Activated CD4-positive, alpha-beta memory T cell treated with anti-CD3 and anti-CD28 coated beads, Interleukin-2, amount 10 ng/mL, durations not matched to agents 7 days and 5 days (primary cell): ENCODE measurements around the gene HNRNPUL1. TPM values are rescaled to one million over a fixed set of nuclear protein-coding genes. Genes with fewer than 3 reads are reported as not detected.

Experiments used
- CTCF ChIA-PET: fragments of 350-600 bp; sonication (Branson Sonifier 250); formaldehyde crosslinking; loops from one replicate; lab custom pipeline; 2021; ENCODE audit warnings: antibody characterized with exemption, inconsistent platforms; lab: Charles Lee
- POLR2A ChIA-PET: fragments of 350-600 bp; sonication (Branson Sonifier 250); formaldehyde crosslinking; loops from one replicate; lab custom pipeline; 2021; ENCODE audit warnings: antibody characterized with exemption; lab: Charles Lee
- DNase-seq: peaks from one replicate; pipeline ENCODE4 v3.0.0-alpha.2; 2020
- H3K27ac Mint-ChIP-seq: one replicate; pipeline ENCODE4 v1.8.0; 2021; ENCODE audit warnings: mild to moderate bottlenecking, mixed read lengths
- H3K27me3 Mint-ChIP-seq: one replicate; pipeline ENCODE4 v1.8.0; 2021; ENCODE audit warnings: mixed read lengths
- H3K36me3 Mint-ChIP-seq: one replicate; pipeline ENCODE4 v1.8.0; 2021; ENCODE audit warnings: low read depth, mixed read lengths
- H3K4me1 Mint-ChIP-seq: one replicate; pipeline ENCODE4 v1.8.0; 2021; ENCODE audit warnings: mixed read lengths
- H3K4me3 Mint-ChIP-seq: one replicate; pipeline ENCODE4 v1.8.0; 2021; ENCODE audit warnings: mild to moderate bottlenecking, mixed read lengths
- H3K9me3 Mint-ChIP-seq: one replicate; pipeline ENCODE4 v1.8.0; 2021; ENCODE audit warnings: mixed read lengths
- total RNA-seq, 2 experiments: library from RNA; stranded (reverse); gene quantifications; one replicate each; pipeline ENCODE4 v1.2.3, GENCODE V29; 2021

The HNRNPUL1 gene
- total RNA-seq, 2 experiments from 2014 or later, result 373 to 398 TPM

GRCh38 chr19:41318696-41319499, 54.7 kb downstream of the HNRNPUL1 start:
- peaks cover 24% of the 10 kb centered on the region for H3K4me1 Mint-ChIP-seq
- H3K36me3 Mint-ChIP-seq, result peaks cover 73% of the 10 kb centered on the region

DNA sequence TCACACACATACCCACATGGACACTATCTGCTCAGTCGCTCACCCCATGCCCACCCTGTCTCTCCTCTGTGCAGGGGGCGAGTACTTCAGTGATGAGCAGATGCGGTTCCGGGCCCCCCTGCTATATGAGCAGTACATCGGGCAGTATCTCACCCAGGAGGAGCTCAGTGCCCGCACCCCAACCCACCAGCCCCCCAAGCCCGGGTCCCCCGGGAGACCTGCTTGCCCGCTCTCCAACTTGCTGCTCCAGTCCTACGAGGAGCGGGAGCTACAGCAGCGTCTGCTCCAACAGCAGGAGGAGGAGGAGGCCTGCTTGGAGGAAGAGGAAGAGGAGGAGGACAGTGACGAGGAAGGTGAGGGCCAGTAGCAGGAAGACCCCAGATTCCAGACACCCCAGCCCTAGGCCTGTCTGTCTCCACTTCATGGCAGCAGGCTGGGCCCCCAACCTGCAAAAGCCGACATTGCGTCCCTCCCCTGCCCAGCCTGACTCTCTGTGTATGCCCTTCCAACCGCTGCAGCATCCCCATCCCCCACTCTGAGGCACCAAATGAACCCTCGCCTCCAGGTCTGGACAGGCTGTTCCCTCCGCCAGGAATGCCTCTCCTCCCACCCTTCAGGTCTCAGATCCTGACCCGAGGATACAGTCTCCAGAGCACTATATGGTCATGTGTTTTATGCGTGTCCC, 55.5 kb downstream of the HNRNPUL1 start:
- H3K9me3 Mint-ChIP-seq, result no peaks in the 10 kb centered on the region
- H3K36me3 Mint-ChIP-seq, result peaks cover 69% of the 10 kb centered on the region
- POLR2A ChIA-PET, result interaction anchor here (0.9 to 3.3 kb wide), 3 partner anchors 9 to 33 kb away, joined by 3 to 9 read pairs (median 3); partner anchors contain the start of gene CCDC97
- H3K4me3 Mint-ChIP-seq, result no peak overlapping the region
- no peak overlapping the region for H3K27ac Mint-ChIP-seq
- DNase-seq, result no peak
- CTCF ChIA-PET, result no interaction called here
- H3K27me3 Mint-ChIP-seq, result no peaks in the 10 kb centered on the region
- peaks cover 27% of the 10 kb centered on the region for H3K4me1 Mint-ChIP-seq

More at GRCh38 chr19:41318696-41319499, 54.7 kb downstream of the HNRNPUL1 start:
- no peak for DNase-seq
- no peak overlapping the region for H3K4me3 Mint-ChIP-seq
- ChIA-PET CTCF (no interaction called here), POLR2A (interaction anchor here (0.9 to 3.3 kb wide), 3 partner anchors 9 to 31 kb away, joined by 3 to 9 read pairs (median 3); partner anchors contain the start of gene CCDC97)
- H3K9me3 Mint-ChIP-seq, result no peaks in the 10 kb centered on the region
- H3K27me3 Mint-ChIP-seq, result no peaks in the 10 kb centered on the region
- H3K27ac Mint-ChIP-seq, result no peak overlapping the region

GRCh38 chr19:41320185-41320518, 56.0 kb downstream of the HNRNPUL1 start:
- Mint-ChIP-seq H3K4me1 (peaks cover 31% of the 10 kb centered on the region), H3K36me3 (peaks cover 72% of the 10 kb centered on the region), H3K4me3 (no peak overlapping the region), H3K27ac (no peak overlapping the region), H3K9me3 (no peaks in the 10 kb centered on the region), H3K27me3 (no peaks in the 10 kb centered on the region)
- CTCF ChIA-PET, result no interaction called here
- POLR2A ChIA-PET, result interaction anchor here (1.1 to 3.3 kb wide), 2 partner anchors 10 to 33 kb away, joined by 3 to 9 read pairs; partner anchors contain the start of gene CCDC97
- DNase-seq, result no peak

GRCh38 chr19:41320568-41320967, 56.4 kb downstream of the HNRNPUL1 start:
- ChIA-PET POLR2A (interaction anchor here (1.1 to 3.3 kb wide), 3 partner anchors 10 to 56 kb away, joined by 3 to 9 read pairs (median 9); partner anchors contain the start of genes CCDC97 and HNRNPUL1), CTCF (no interaction called here)
- no peaks in the 10 kb centered on the region for H3K27me3 Mint-ChIP-seq
- peaks cover 35% of the 10 kb centered on the region for H3K4me1 Mint-ChIP-seq
- H3K36me3 Mint-ChIP-seq, result peaks cover 72% of the 10 kb centered on the region
- DNase-seq, result no peak
- no peak overlapping the region for H3K4me3 Mint-ChIP-seq
- H3K9me3 Mint-ChIP-seq, result no peaks in the 10 kb centered on the region
- peak overlapping the region; percentile 47 for H3K27ac Mint-ChIP-seq

DNA sequence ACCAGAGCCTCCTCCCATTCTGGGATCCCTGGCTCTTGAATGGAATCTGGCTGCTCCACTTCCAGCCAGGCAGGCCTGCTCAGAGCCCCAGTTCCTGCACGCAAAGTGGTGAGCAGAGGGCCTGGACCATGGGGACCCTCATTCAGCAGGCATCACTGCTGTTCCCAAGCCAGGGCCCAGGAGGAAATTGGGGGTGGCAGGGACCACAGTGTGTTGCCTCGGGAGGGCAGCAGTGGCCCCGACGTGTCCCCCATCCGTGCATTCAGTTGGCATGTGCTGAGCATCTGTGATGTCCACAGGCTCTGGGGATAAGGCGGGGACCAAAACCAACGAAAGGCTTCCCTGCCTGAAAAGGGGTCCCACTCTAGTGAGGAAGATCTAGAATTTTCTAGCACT, 57.0 kb downstream of the HNRNPUL1 start:
- H3K9me3 Mint-ChIP-seq, result no peaks in the 10 kb centered on the region
- ChIA-PET POLR2A (interaction anchor here (1.1 to 3.3 kb wide), 5 partner anchors 11 to 110 kb away, joined by 3 to 11 read pairs (median 9); partner anchors contain the start of genes CCDC97 and HNRNPUL1), CTCF (interaction anchor here (1.2 kb wide), 1 partner anchor 36 kb away, joined by 3 read pairs; no protein-coding TSS in a partner anchor)
- peaks cover 69% of the 10 kb centered on the region for H3K36me3 Mint-ChIP-seq
- no peak overlapping the region for H3K4me3 Mint-ChIP-seq
- peaks cover 36% of the 10 kb centered on the region for H3K4me1 Mint-ChIP-seq
- DNase-seq, result no peak
- H3K27ac Mint-ChIP-seq, result peak overlapping the region; percentile 26
- no peaks in the 10 kb centered on the region for H3K27me3 Mint-ChIP-seq

DNA sequence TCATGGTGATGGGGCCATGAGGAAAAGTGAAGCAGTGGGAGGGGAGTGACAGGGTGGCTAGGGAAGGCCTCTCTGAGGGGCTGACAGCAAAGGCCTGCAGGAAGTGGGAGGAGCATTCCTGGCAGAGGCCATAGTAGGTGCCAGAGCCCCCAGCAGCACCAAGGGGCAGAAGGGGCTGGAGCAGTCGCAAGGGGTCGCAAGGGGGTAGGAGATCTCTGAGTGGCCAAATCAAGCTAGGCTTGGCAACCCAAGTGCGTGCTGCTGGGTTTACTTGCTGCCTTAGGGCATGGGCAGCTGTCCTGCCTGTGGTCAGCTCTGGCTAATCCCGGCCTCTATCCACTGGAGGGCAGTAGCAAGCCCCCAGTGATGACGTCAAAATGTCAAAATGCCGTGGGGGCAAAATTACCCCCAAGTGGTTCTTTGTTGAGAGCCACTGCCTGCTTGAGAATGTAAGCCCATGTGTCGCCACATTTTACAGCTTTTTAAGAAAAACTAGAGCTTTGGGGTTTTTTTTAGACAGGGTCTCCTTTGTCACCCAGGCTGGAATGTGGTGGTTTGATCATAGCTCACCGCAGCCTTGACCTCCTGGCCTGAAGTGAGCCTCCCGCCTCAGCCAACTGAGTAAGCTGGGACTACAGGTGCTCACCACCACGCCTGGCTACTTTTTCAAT, 57.6 kb downstream of the HNRNPUL1 start:
- Mint-ChIP-seq H3K4me1 (peaks cover 40% of the 10 kb centered on the region), H3K36me3 (peaks cover 69% of the 10 kb centered on the region), H3K4me3 (no peak overlapping the region), H3K27me3 (no peaks in the 10 kb centered on the region), H3K27ac (peak overlapping the region; percentile 26), H3K9me3 (no peaks in the 10 kb centered on the region)
- ChIA-PET CTCF (interaction anchor here (1.2 kb wide), 2 partner anchors 33 to 36 kb away, joined by 3 to 4 read pairs; no protein-coding TSS in a partner anchor), POLR2A (interaction anchor here (1.2 to 7.7 kb wide), 4 partner anchors 12 to 109 kb away, joined by 3 to 42 read pairs (median 10); partner anchors contain the start of genes CCDC97 and HNRNPUL1)
- DNase-seq, result no peak

DNA sequence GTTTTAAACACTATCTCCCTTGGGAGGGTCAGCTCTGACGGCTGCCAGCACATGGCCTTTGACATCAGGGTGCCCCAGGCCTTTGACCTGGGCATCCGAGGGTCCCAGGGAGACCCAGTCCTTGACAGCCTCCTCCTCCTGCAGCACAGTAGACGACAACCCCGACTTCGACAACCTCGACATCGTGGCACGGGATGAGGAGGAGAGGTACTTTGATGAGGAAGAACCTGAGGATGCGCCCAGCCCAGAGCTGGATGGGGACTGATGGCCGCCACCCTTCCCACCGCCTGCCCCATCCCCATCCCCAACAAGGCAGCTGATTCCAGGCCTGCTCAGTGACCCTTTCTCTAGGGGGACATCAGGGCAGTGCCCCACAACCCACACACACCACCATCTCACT, 58.3 kb downstream of the HNRNPUL1 start:
- Mint-ChIP-seq H3K27ac (peak overlapping the region; percentile 52), H3K4me3 (no peak overlapping the region), H3K36me3 (peaks cover 67% of the 10 kb centered on the region), H3K9me3 (no peaks in the 10 kb centered on the region), H3K27me3 (no peaks in the 10 kb centered on the region), H3K4me1 (peaks cover 41% of the 10 kb centered on the region)
- POLR2A ChIA-PET, result interaction anchor here (1.0 to 7.7 kb wide), 4 partner anchors 13 to 538 kb away, joined by 3 to 42 read pairs (median 10); partner anchors contain the start of genes CCDC97, HNRNPUL1 and RPS19
- no peak for DNase-seq
- CTCF ChIA-PET, result interaction anchor here (1.2 to 1.5 kb wide), 3 partner anchors 30 to 35 kb away, joined by 3 to 4 read pairs (median 3); no protein-coding TSS in a partner anchor

DNA sequence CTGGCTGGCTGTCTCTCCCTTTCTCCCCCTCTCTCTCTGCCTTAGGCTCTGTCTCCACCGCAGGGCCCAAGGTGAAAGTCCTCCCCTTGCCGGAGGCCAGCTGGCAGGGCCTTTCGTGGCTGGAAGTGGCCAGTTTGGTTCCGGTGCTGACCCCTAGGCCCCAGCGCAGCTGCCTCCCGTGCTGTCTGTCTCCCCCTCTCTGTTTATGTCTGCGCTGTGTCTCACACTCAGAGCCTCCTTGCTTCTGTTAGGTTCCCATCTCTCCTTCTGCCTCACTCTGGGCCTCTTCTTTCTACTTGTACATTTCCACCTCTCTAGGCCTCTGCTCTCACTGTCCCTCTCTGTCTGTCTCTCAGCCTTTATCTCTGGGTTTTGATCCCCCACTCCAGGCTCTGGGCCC, 58.9 kb downstream of the HNRNPUL1 start:
- Mint-ChIP-seq H3K36me3 (peaks cover 65% of the 10 kb centered on the region), H3K27me3 (no peaks in the 10 kb centered on the region), H3K9me3 (no peaks in the 10 kb centered on the region), H3K27ac (peak overlapping the region; percentile 34), H3K4me1 (peaks cover 45% of the 10 kb centered on the region), H3K4me3 (no peak overlapping the region)
- ChIA-PET POLR2A (interaction anchor here (1.0 to 7.7 kb wide), 3 partner anchors 13 to 537 kb away, joined by 3 to 42 read pairs (median 11); partner anchors contain the start of genes CCDC97 and RPS19), CTCF (interaction anchor here (1.2 to 1.5 kb wide), 2 partner anchors 30 to 32 kb away, joined by 3 to 4 read pairs; no protein-coding TSS in a partner anchor)
- no peak for DNase-seq

GRCh38 chr19:41323430-41324125, 59.4 kb downstream of the HNRNPUL1 start:
- Mint-ChIP-seq H3K36me3 (peaks cover 65% of the 10 kb centered on the region), H3K4me3 (no peak overlapping the region)
- CTCF ChIA-PET, result interaction anchor here (1.5 kb wide), 1 partner anchor 29 kb away, joined by 3 read pairs; no protein-coding TSS in a partner anchor

GRCh38 chr19:41324231-41324702, 60.1 kb downstream of the HNRNPUL1 start:
- Mint-ChIP-seq H3K4me3 (no peak overlapping the region), H3K4me1 (peaks cover 58% of the 10 kb centered on the region), H3K27ac (peak overlapping the region; percentile 74), H3K9me3 (no peaks in the 10 kb centered on the region), H3K36me3 (peaks cover 64% of the 10 kb centered on the region), H3K27me3 (no peaks in the 10 kb centered on the region)
- ChIA-PET POLR2A (interaction anchor here (1.5 to 7.7 kb wide), 3 partner anchors 15 to 104 kb away, joined by 3 to 42 read pairs (median 6); partner anchors contain the start of gene CCDC97), CTCF (interaction anchor here (0.6 kb wide), 1 partner anchor 1340 kb away, joined by 3 read pairs; no protein-coding TSS in a partner anchor)
- DNase-seq, result no peak

More at GRCh38 chr19:41323430-41324125, 59.4 kb downstream of the HNRNPUL1 start:
- peak overlapping the region; percentile 34 for H3K27ac Mint-ChIP-seq
- H3K9me3 Mint-ChIP-seq, result no peaks in the 10 kb centered on the region
- peaks cover 51% of the 10 kb centered on the region for H3K4me1 Mint-ChIP-seq
- DNase-seq, result no peak
- H3K27me3 Mint-ChIP-seq, result no peaks in the 10 kb centered on the region
- POLR2A ChIA-PET, result interaction anchor here (1.0 to 7.7 kb wide), 3 partner anchors 14 to 537 kb away, joined by 3 to 42 read pairs (median 11); partner anchors contain the start of genes CCDC97 and RPS19

GRCh38 chr19:41324921-41325639, 60.9 kb downstream of the HNRNPUL1 start:
- Mint-ChIP-seq H3K4me3 (peak overlapping the region; percentile 24), H3K4me1 (peaks cover 58% of the 10 kb centered on the region)
- POLR2A ChIA-PET, result interaction anchor here (0.5 to 7.7 kb wide), 5 partner anchors 15 to 104 kb away, joined by 3 to 45 read pairs (median 6); partner anchors contain the start of gene CCDC97

More at GRCh38 chr19:41324921-41325639, 60.9 kb downstream of the HNRNPUL1 start:
- Mint-ChIP-seq H3K9me3 (no peaks in the 10 kb centered on the region), H3K27me3 (no peaks in the 10 kb centered on the region), H3K27ac (peak overlapping the region; percentile 74), H3K36me3 (peaks cover 56% of the 10 kb centered on the region)
- CTCF ChIA-PET, result no interaction called here
- DNase-seq, result no peak
